Measurements from ENCODE around the gene TMSB4X. TPM values are rescaled to one million over a fixed set of nuclear protein-coding genes. Genes with fewer than 3 reads are reported as not detected.
"Not testable (repeated sequence)": the region's sequence is repeated elsewhere in the genome, so short reads cannot be mapped to it uniquely, and the experiment has no call there.

The TMSB4X gene
- total and polyA plus RNA-seq, 9 donors: 1,993 to 5,006 (median 2,317) TPM

- WGBS, 3 donors: 80 to 89% (median 82%) methylated on average over 4 of the region's 4 CpGs
- H3K4me1 ChIP-seq (ENCODE audit: insufficient read depth): peaks cover 1% of the 10 kb centered on the region
- H3K27ac ChIP-seq: no peak overlapping the region
- no peak for DNase-seq
- H3K27me3 ChIP-seq: no peaks in the 10 kb centered on the region
- H3K36me3 ChIP-seq: no peaks in the 10 kb centered on the region
- intact Hi-C loops (cut with DNase I): no loop called here
- TF ChIP-seq, protein P1, sequence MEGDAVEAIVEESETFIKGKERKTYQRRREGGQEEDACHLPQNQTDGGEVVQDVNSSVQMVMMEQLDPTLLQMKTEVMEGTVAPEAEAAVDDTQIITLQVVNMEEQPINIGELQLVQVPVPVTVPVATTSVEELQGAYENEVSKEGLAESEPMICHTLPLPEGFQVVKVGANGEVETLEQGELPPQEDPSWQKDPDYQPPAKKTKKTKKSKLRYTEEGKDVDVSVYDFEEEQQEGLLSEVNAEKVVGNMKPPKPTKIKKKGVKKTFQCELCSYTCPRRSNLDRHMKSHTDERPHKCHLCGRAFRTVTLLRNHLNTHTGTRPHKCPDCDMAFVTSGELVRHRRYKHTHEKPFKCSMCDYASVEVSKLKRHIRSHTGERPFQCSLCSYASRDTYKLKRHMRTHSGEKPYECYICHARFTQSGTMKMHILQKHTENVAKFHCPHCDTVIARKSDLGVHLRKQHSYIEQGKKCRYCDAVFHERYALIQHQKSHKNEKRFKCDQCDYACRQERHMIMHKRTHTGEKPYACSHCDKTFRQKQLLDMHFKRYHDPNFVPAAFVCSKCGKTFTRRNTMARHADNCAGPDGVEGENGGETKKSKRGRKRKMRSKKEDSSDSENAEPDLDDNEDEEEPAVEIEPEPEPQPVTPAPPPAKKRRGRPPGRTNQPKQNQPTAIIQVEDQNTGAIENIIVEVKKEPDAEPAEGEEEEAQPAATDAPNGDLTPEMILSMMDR (IDR thresholded peaks at IDR 0.05): no peak
- TF ChIP-seq POLR2A (IDR thresholded peaks at IDR 0.05) (no peak), EP300 (IDR thresholded peaks at IDR 0.05) (no peak)
- H3K4me3 ChIP-seq: no peak overlapping the region
- no peaks in the 10 kb centered on the region for H3K9me3 ChIP-seq
Observed at GRCh38 chrX:12962041-12962504, 12.8 kb upstream of the TMSB4X start.

- H3K36me3 ChIP-seq; H3K4me1 ChIP-seq (ENCODE audit: insufficient read depth); DNase-seq; H3K27me3 ChIP-seq; H3K4me3 ChIP-seq; H3K9me3 ChIP-seq; intact Hi-C loops (cut with DNase I); H3K27ac ChIP-seq: not testable (repeated sequence)
- 94 to 100% methylated on average over 5 to 48 of the region's 52 CpGs; no CpG with 5 or more reads in 1 of the 3 donors for WGBS, 3 donors
Observed at GRCh38 chrX:12963210-12963850, 11.6 kb upstream of the TMSB4X start.

GRCh38 chrX:12965131-12965940 is 9.6 kb upstream of the TMSB4X start:
- H3K4me1 ChIP-seq (ENCODE audit: insufficient read depth): no peaks in the 10 kb centered on the region
- no peak overlapping the region for H3K4me3 ChIP-seq
- H3K36me3 ChIP-seq: no peaks in the 10 kb centered on the region
- 75 to 76% (median 75%) methylated on average over 6 of the region's 6 CpGs for WGBS, 3 donors
- H3K9me3 ChIP-seq: no peaks in the 10 kb centered on the region
- H3K27me3 ChIP-seq: no peaks in the 10 kb centered on the region
- H3K27ac ChIP-seq: no peak overlapping the region
- DNase-seq: no peak
- TF ChIP-seq EP300 (IDR thresholded peaks at IDR 0.05): no peak
- intact Hi-C loops (cut with DNase I): no loop called here

DNA sequence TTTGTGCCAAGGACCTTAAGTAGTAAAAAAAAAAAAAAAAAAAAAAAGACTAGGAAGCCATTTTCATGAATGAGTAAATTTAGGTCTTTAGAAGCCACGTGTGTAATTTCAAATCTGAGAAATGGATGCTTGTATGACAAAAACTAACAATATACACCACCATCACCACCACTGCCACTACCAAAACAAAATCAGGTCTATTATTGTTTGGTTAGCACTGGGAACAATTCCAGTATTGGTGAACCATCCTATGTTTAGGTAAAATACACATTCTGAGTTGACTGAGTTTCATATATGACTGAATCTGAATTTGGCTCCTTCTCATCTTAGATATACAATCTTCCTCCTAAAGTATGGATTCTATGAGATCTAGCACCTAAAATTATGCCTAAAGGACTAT is 8.8 kb upstream of the TMSB4X start:
- H3K4me1 ChIP-seq (ENCODE audit: insufficient read depth): no peaks in the 10 kb centered on the region
- intact Hi-C loops (cut with DNase I): no loop called here
- H3K9me3 ChIP-seq: no peaks in the 10 kb centered on the region
- H3K36me3 ChIP-seq: no peaks in the 10 kb centered on the region
- TF ChIP-seq POLR2A (IDR thresholded peaks at IDR 0.05): no peak
- TF ChIP-seq EP300 (IDR thresholded peaks at IDR 0.05): no peak
- TF ChIP-seq, protein P1 (IDR thresholded peaks at IDR 0.05): no peak
- no peak for DNase-seq
- H3K27me3 ChIP-seq: no peaks in the 10 kb centered on the region
- no peak overlapping the region for H3K4me3 ChIP-seq
- 42 to 53% (median 45%) methylated on average over 1 of the region's 1 CpG for WGBS, 3 donors
- H3K27ac ChIP-seq: no peak overlapping the region

- H3K27ac ChIP-seq: no peak overlapping the region
- WGBS, 3 donors: 82 to 87% (median 86%) methylated on average over 15 of the region's 15 CpGs
- intact Hi-C loops (cut with DNase I): no loop called here
Observed at GRCh38 chrX:12967711-12968465, 7.0 kb upstream of the TMSB4X start.

More at GRCh38 chrX:12967711-12968465, 7.0 kb upstream of the TMSB4X start:
- no peak overlapping the region for H3K4me3 ChIP-seq
- H3K27me3 ChIP-seq: no peaks in the 10 kb centered on the region
- H3K36me3 ChIP-seq: no peaks in the 10 kb centered on the region
- no peaks in the 10 kb centered on the region for H3K4me1 ChIP-seq (ENCODE audit: insufficient read depth)
- H3K9me3 ChIP-seq: no peaks in the 10 kb centered on the region
- no peak for DNase-seq
- no peak for TF ChIP-seq EP300 (IDR thresholded peaks at IDR 0.05)
- no peak for TF ChIP-seq POLR2A (IDR thresholded peaks at IDR 0.05)
- TF ChIP-seq, protein P1 (IDR thresholded peaks at IDR 0.05): no peak

Measured in ovary (tissue), 9 donors.